H1 (cell line): Measurements from ENCODE around the gene GLB1L2. TPM values are rescaled to one million over a fixed set of nuclear protein-coding genes. Genes with fewer than 3 reads are reported as not detected.

Experiments used
- CTCF ChIA-PET: fragments of 300-600 bp; sonication (Branson Sonifier 250); formaldehyde crosslinking; loops from one replicate; lab custom pipeline; 2021; ENCODE audit not compliant: partially characterized antibody; lab: Charles Lee
- POLR2A ChIA-PET: fragments of 300-600 bp; sonication (Branson Sonifier 250); formaldehyde crosslinking; loops from one replicate; lab custom pipeline; 2021; ENCODE audit warnings: inconsistent platforms; ENCODE audit not compliant: partially characterized antibody; lab: Charles Lee
- DNase-seq, 2 experiments: peaks; one replicate each; pipeline versions ENCODE4 v3.0.0 to v3.0.0-alpha.2; 2010 to 2022; ENCODE audit warnings: low spot score in 2 of 2, low read depth in 1 of 2, mixed read lengths in 1 of 2
- FAIRE-seq: peaks from 2 replicates; lab custom pipeline; 2011; peaks lifted over from hg19 to GRCh38; lab: Jason Lieb, UNC
- H2AFZ ChIP-seq: 2 replicates; pipeline ENCODE4 v1.8.1; 2012; ENCODE audit warnings: low read length, inconsistent platforms
- H2AK5ac ChIP-seq: 2 replicates; pipeline ENCODE4 v1.6.1; 2013; ENCODE audit warnings: low read depth, low read length
- H2BK120ac ChIP-seq: replicated peaks from 2 replicates; pipeline ENCODE3; 2013; ENCODE audit warnings: low read depth, low read length, inconsistent platforms
- H2BK12ac ChIP-seq: 2 replicates; pipeline ENCODE4 v1.6.1; 2013; ENCODE audit warnings: low read depth, low read length
- H2BK15ac ChIP-seq: 2 replicates; pipeline ENCODE4 v1.6.1; 2013; ENCODE audit warnings: low read length
- H2BK20ac ChIP-seq: 2 replicates; pipeline ENCODE4 v1.6.1; 2013; ENCODE audit warnings: low read length
- H2BK5ac ChIP-seq: 2 replicates; pipeline ENCODE4 v1.6.1; 2013; ENCODE audit warnings: low read depth, low read length
- H3K14ac ChIP-seq: 2 replicates; pipeline ENCODE4 v1.6.1; 2013; ENCODE audit warnings: inconsistent platforms; ENCODE audit not compliant: insufficient read length
- H3K18ac ChIP-seq: 2 replicates; pipeline ENCODE4 v1.6.1; 2013; ENCODE audit warnings: low read length; ENCODE audit errors: extremely low read depth
- H3K23ac ChIP-seq: 2 replicates; pipeline ENCODE4 v1.6.1; 2013; ENCODE audit warnings: inconsistent platforms; ENCODE audit not compliant: insufficient read length
- H3K23me2 ChIP-seq: 2 replicates; pipeline ENCODE4 v1.6.1; 2013; ENCODE audit warnings: low read depth, low read length
- H3K27ac ChIP-seq: 2 replicates; pipeline ENCODE4 v1.6.1; 2011; ENCODE audit warnings: low read depth, low read length, inconsistent platforms
- H3K27me3 ChIP-seq, 4 experiments: replicated peaks in 1 of 4; 1 replicate in 1 of 4; 2 replicates in 3 of 4; pipeline versions ENCODE4 v1.6.1 to v1.8.1; 2011 to 2013; ENCODE audit warnings: low read length in 3 of 4, mild to moderate bottlenecking in 3 of 4, inconsistent platforms in 2 of 4, mixed read lengths in 2 of 4, moderate library complexity in 1 of 4; ENCODE audit not compliant: control insufficient read depth in 3 of 4, insufficient read depth in 3 of 4; ENCODE audit errors: extremely low read depth in 1 of 4
- H3K36me3 ChIP-seq, 4 experiments: 2 replicates each; pipeline versions ENCODE4 v1.6.1 to v1.8.1; 2011 to 2013; ENCODE audit warnings: mild to moderate bottlenecking in 4 of 4, low read length in 3 of 4, moderate library complexity in 2 of 4, control low read depth in 1 of 4, inconsistent platforms in 1 of 4; ENCODE audit not compliant: insufficient read depth in 4 of 4, control insufficient read depth in 2 of 4
- H3K4ac ChIP-seq: replicated peaks from 2 replicates; pipeline ENCODE3; 2013; ENCODE audit warnings: low read length, low read depth, mixed read lengths, inconsistent platforms; ENCODE audit not compliant: insufficient read length
- H3K4me1 ChIP-seq, 4 experiments: replicated peaks in 1 of 4; 1 replicate in 1 of 4; 2 replicates in 3 of 4; pipeline versions ENCODE4 v1.6.1 to v1.8.1; 2011 to 2013; ENCODE audit warnings: low read length in 3 of 4, inconsistent platforms in 2 of 4, mixed read lengths in 1 of 4; ENCODE audit not compliant: insufficient read depth in 4 of 4, control insufficient read depth in 3 of 4
- H3K4me2 ChIP-seq, 2 experiments: 2 replicates each; pipeline versions ENCODE4 v1.6.1 to v1.8.1; 2011 to 2013; ENCODE audit warnings: low read depth in 2 of 2, low read length in 2 of 2, control low read depth in 1 of 2, inconsistent platforms in 1 of 2, mild to moderate bottlenecking in 1 of 2; ENCODE audit not compliant: insufficient read depth in 1 of 2
- H3K4me3 ChIP-seq, 4 experiments: fragments of 200-600, 300-600 bp in 1 of 4; sonication (generic), shearing (Covaris generic), sonication (Bioruptor Twin) in 1 of 4; 2 replicates each; pipeline versions ENCODE4 v1.5.1 to v1.8.1; 2011 to 2016; ENCODE audit warnings: low read length in 4 of 4, low read depth in 3 of 4, control low read depth in 2 of 4, inconsistent platforms in 2 of 4, mild to moderate bottlenecking in 2 of 4, mixed read lengths in 1 of 4, moderate library complexity in 1 of 4; ENCODE audit not compliant: insufficient read depth in 2 of 4; ENCODE audit errors: extremely low read depth in 1 of 4
- H3K56ac ChIP-seq: replicated peaks from 2 replicates; pipeline ENCODE3; 2013; ENCODE audit warnings: low read depth, mild to moderate bottlenecking, mixed read lengths, low read length, inconsistent platforms; ENCODE audit not compliant: insufficient read length
- H3K79me1 ChIP-seq: 2 replicates; pipeline ENCODE4 v1.6.1; 2013; ENCODE audit warnings: low read depth, low read length, control low read depth
- H3K79me2 ChIP-seq, 2 experiments: 2 replicates each; pipeline versions ENCODE4 v1.6.1 to v1.8.1; 2012 to 2013; ENCODE audit warnings: low read length in 2 of 2, mild to moderate bottlenecking in 2 of 2, inconsistent platforms in 1 of 2; ENCODE audit not compliant: insufficient read depth in 2 of 2, control insufficient read depth in 1 of 2
- H3K9ac ChIP-seq, 4 experiments: replicated peaks in 1 of 4; 1 replicate in 1 of 4; 2 replicates in 3 of 4; pipeline versions ENCODE4 v1.6.1 to v1.8.1; 2011 to 2013; ENCODE audit warnings: low read depth in 3 of 4, low read length in 3 of 4, control low read depth in 2 of 4, mild to moderate bottlenecking in 2 of 4, moderate library complexity in 2 of 4, inconsistent platforms in 1 of 4; ENCODE audit errors: extremely low read depth in 1 of 4
- H3K9me3 ChIP-seq, 2 experiments: 2 replicates each; pipeline versions ENCODE4 v1.6.1 to v1.8.1; 2012 to 2013; ENCODE audit warnings: mild to moderate bottlenecking in 2 of 2, moderate library complexity in 2 of 2, control low read depth in 1 of 2, inconsistent platforms in 1 of 2, low read depth in 1 of 2, low read length in 1 of 2, mixed read lengths in 1 of 2; ENCODE audit not compliant: insufficient read depth in 2 of 2
- H4K20me1 ChIP-seq, 2 experiments: replicated peaks in 1 of 2; 2 replicates each; pipeline versions ENCODE3 to v1.8.1; 2011 to 2013; ENCODE audit warnings: inconsistent platforms in 2 of 2, low read length in 2 of 2, mild to moderate bottlenecking in 1 of 2; ENCODE audit not compliant: insufficient read depth in 2 of 2, control insufficient read depth in 1 of 2
- H4K5ac ChIP-seq: 2 replicates; pipeline ENCODE4 v1.6.1; 2013; ENCODE audit warnings: low read length, low read depth, mixed read lengths, inconsistent platforms; ENCODE audit not compliant: insufficient read length
- H4K8ac ChIP-seq: 2 replicates; pipeline ENCODE4 v1.8.0; 2013; ENCODE audit warnings: mild to moderate bottlenecking, moderate library complexity, low read length, inconsistent platforms; ENCODE audit not compliant: insufficient read depth; ENCODE audit errors: extremely low read depth
- H4K91ac ChIP-seq: replicated peaks from 2 replicates; pipeline ENCODE3; 2013; ENCODE audit warnings: low read length, mixed read lengths, inconsistent platforms; ENCODE audit not compliant: insufficient read length
- BRCA1 ChIP-seq: IDR thresholded peaks from 2 replicates; pipeline ENCODE4 v1.6.1; 2012; ENCODE audit warnings: low read depth, low read length, improper control_type of control experiment
- CEBPB ChIP-seq: IDR thresholded peaks from 2 replicates; pipeline ENCODE4 v1.6.1; 2012; ENCODE audit warnings: low read depth, low read length
- CHD1 ChIP-seq: IDR thresholded peaks from 2 replicates; pipeline ENCODE4 v1.6.1; 2012; ENCODE audit warnings: low read depth, low read length, improper control_type of control experiment
- EP300 ChIP-seq, 2 experiments: IDR thresholded peaks; 1 replicate in 1 of 2; 2 replicates in 1 of 2; pipeline ENCODE4 v1.6.1; 2011 to 2012; ENCODE audit warnings: low read depth in 2 of 2, low read length in 2 of 2, mild to moderate bottlenecking in 2 of 2, borderline replicate concordance in 1 of 2, inconsistent platforms in 1 of 2, moderate library complexity in 1 of 2
- EZH2 ChIP-seq: fragments of 200-600 bp; sonication (generic); IDR thresholded peaks from 2 replicates; pipeline ENCODE4 v1.7.1; 2012; ENCODE audit warnings: low read depth, mild to moderate bottlenecking, moderate library complexity, low read length, inconsistent platforms; ENCODE audit not compliant: severe bottlenecking
- FOSL1 ChIP-seq: IDR thresholded peaks from 2 replicates; pipeline ENCODE4 v1.6.1; 2011; ENCODE audit warnings: mild to moderate bottlenecking, low read depth, low read length, moderate library complexity; ENCODE audit not compliant: insufficient read depth
- JUN ChIP-seq: IDR thresholded peaks from 2 replicates; pipeline ENCODE4 v1.6.1; 2011; ENCODE audit warnings: low read depth, mild to moderate bottlenecking, improper control_type of control experiment, low read length
- JUND ChIP-seq: IDR thresholded peaks from 2 replicates; pipeline ENCODE4 v1.6.1; 2011; ENCODE audit warnings: mild to moderate bottlenecking, improper control_type of control experiment, low read length
- KDM5A ChIP-seq: fragments of 200-600 bp; IDR thresholded peaks from 2 replicates; pipeline ENCODE4 v1.7.1; 2012; ENCODE audit warnings: mild to moderate bottlenecking, low read length, inconsistent platforms, mixed read lengths
- POLR2A ChIP-seq, 2 experiments: IDR thresholded peaks; 1 replicate in 1 of 2; 2 replicates in 1 of 2; pipeline ENCODE4 v1.6.1; 2011; ENCODE audit warnings: low read depth in 2 of 2, low read length in 2 of 2, mild to moderate bottlenecking in 2 of 2; ENCODE audit errors: control extremely low read depth in 1 of 2
- POLR2AphosphoS5 ChIP-seq: IDR thresholded peaks from 2 replicates; pipeline ENCODE4 v1.6.1; 2011; ENCODE audit warnings: low read depth, low read length
- TAF7 ChIP-seq: optimal IDR thresholded peaks from 2 replicates; pipeline ENCODE3; 2011; ENCODE audit warnings: low read depth, mild to moderate bottlenecking, inconsistent platforms, low read length, moderate library complexity, borderline replicate concordance
- WGBS, 2 experiments: shearing (Covaris generic) in 1 of 2; methylation state at CpG; one replicate each; pipeline versions ENCODE4 v1.1.6 to v1.1.7; 2013 to 2015; ENCODE audit warnings: low lambda C conversion rate in 2 of 2, mixed read lengths in 2 of 2, inconsistent platforms in 1 of 2, low coverage in 1 of 2, missing lambda C conversion rate in 1 of 2; ENCODE audit not compliant: insufficient replicate concordance in 2 of 2, insufficient coverage in 1 of 2, insufficient read length in 1 of 2; ENCODE audit errors: extremely low coverage in 1 of 2, missing lambda C conversion rate in 1 of 2; 5-methylcytosine and 5-hydroxymethylcytosine counted together
- polyA plus RNA-seq, 7 experiments: library from polyadenylated mRNA; depleted of rRNA in 3 of 7; stranded (reverse) in 5 of 7; unstranded in 2 of 7; fragments of >200 nt in 5 of 7; fragments of 200-250 nt in 2 of 7; gene quantifications; 1 replicate in 5 of 7; 2 replicates in 1 of 7; 4 replicates in 1 of 7; pipeline versions ENCODE4 v1.2.1 to v1.2.3, GENCODE V29; 2011 to 2013; ENCODE audit warnings: missing spikeins in 2 of 7, mixed read lengths in 2 of 7
- total RNA-seq: library from RNA; stranded (reverse); fragmentation: NEBNext Ultra II Directional; extraction: Animal tissue kit (Norgen Biotek cat#: 25700); gene quantifications from 2 replicates; pipeline ENCODE4 v1.2.1, GENCODE V29; 2021
- TF ChIP-seq, protein P1 (sequence below): IDR thresholded peaks from 2 replicates; pipeline ENCODE4 v1.6.1; 2011; ENCODE audit warnings: low read depth, mild to moderate bottlenecking, low read length; ENCODE audit not compliant: insufficient read depth
- TF ChIP-seq, protein P2 (sequence below): IDR thresholded peaks from 2 replicates; pipeline ENCODE4 v1.6.1; 2012; ENCODE audit warnings: inconsistent platforms

Gene GLB1L2
- total and polyA plus RNA-seq, 2 of the 8 experiments (the other 6 are each of a cell fraction or from before 2014, with no cell fraction given), result 4.4 to 7.9 TPM

DNA sequence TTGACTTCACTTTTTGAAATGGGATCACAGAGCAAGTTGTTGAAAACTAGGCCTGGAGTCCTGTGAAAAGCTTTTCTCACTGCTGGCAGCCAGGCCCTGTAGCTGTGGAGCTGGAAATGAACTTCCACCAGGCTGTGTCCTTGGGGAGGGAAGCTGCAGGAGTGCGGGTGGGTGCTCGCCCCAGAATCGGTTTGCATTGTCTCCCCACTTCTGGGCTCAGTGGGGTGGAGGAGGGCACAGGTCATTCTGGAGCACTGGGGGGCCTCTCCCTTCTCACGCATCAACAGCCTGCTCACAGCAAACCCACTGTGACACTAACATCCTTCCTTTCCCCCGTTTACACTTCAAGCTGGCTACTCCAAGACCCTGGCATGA lies 15.2 kb downstream of the GLB1L2 start:
- no peak overlapping the region for H3K18ac ChIP-seq
- no peaks in the 10 kb centered on the region for H3K79me2 ChIP-seq
- H4K91ac ChIP-seq, result no peak overlapping the region
- peaks cover 0 to 3% (median 1%) of the 10 kb centered on the region in 4 experiments; a peak in 3 of 7 replicates for H3K4me1 ChIP-seq
- no peak overlapping the region for H2AFZ ChIP-seq
- H3K56ac ChIP-seq, result no peak overlapping the region
- CTCF ChIA-PET, result interaction anchor here (0.6 to 2.7 kb wide), 2 partner anchors 73 to 85 kb away, joined by 3 to 8 read pairs; no protein-coding TSS in a partner anchor
- no peak overlapping the region for H2BK15ac ChIP-seq
- H3K4me2 ChIP-seq, result no peak overlapping the region
- no peaks in the 10 kb centered on the region for H3K79me1 ChIP-seq
- H3K14ac ChIP-seq, result no peak overlapping the region
- H2BK5ac ChIP-seq, result no peak overlapping the region
- POLR2A ChIA-PET, result no interaction called here
- H3K9me3 ChIP-seq, result no peaks in the 10 kb centered on the region
- H3K23ac ChIP-seq, result no peak overlapping the region
- no peaks in the 10 kb centered on the region for H3K36me3 ChIP-seq
- no peak overlapping the region for H3K9ac ChIP-seq
- H4K8ac ChIP-seq, result no peak overlapping the region
- H3K27ac ChIP-seq, result no peak overlapping the region
- H3K4ac ChIP-seq, result no peak overlapping the region
- no peaks in the 10 kb centered on the region for H3K23me2 ChIP-seq
- H4K5ac ChIP-seq, result no peak overlapping the region
- no peaks in the 10 kb centered on the region; a peak in 1 of 7 replicates for H3K27me3 ChIP-seq
- DNase-seq (peak in 1 of 2 experiments; percentile 41), FAIRE-seq (no peak)
- H2BK20ac ChIP-seq, result no peak overlapping the region
- H3K4me3 ChIP-seq, result no peak overlapping the region
- no peak overlapping the region for H2AK5ac ChIP-seq
- H2BK120ac ChIP-seq, result no peak overlapping the region
- H2BK12ac ChIP-seq, result no peak overlapping the region
- H4K20me1 ChIP-seq, result no peaks in the 10 kb centered on the region
- 89% methylated on average over 5 of the region's 5 CpGs; no CpG with 5 or more reads in 1 of the 2 experiments for WGBS, 2 experiments
- no peak for TF ChIP-seq POLR2A (IDR thresholded peaks at IDR 0.05; ENCODE audit: control extremely low read depth in 1 of 2, low read depth in 2 of 2, low read length in 2 of 2)
- no peak for TF ChIP-seq CHD1
- no peak for TF ChIP-seq JUN
- TF ChIP-seq, protein P1, sequence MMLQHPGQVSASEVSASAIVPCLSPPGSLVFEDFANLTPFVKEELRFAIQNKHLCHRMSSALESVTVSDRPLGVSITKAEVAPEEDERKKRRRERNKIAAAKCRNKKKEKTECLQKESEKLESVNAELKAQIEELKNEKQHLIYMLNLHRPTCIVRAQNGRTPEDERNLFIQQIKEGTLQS, result no peak
- no peak for TF ChIP-seq TAF7
- TF ChIP-seq CEBPB, result no peak
- no peak for TF ChIP-seq POLR2AphosphoS5
- TF ChIP-seq KDM5A, result no peak
- no peak for TF ChIP-seq EP300 (IDR thresholded peaks at IDR 0.05; ENCODE audit: borderline replicate concordance in 1 of 2, low read depth in 2 of 2, low read length in 2 of 2)
- TF ChIP-seq EZH2, result no peak
- TF ChIP-seq FOSL1, result no peak
- no peak for TF ChIP-seq BRCA1
- no peak for TF ChIP-seq JUND
- TF ChIP-seq, protein P2, sequence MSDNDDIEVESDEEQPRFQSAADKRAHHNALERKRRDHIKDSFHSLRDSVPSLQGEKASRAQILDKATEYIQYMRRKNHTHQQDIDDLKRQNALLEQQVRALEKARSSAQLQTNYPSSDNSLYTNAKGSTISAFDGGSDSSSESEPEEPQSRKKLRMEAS, result no peak
